Kidney tubule cell (primary cell): Measurements from ENCODE around the gene ZFAND3.

Experiments used
- DNase-seq: peaks from one replicate; pipeline ENCODE4 v3.0.0-alpha.2; 2018; ENCODE audit warnings: low spot score

ZFAND3 gene

GRCh38 chr6:37819177-37819801, at the start of gene ZFAND3:
Gene ZFAND3 (plus strand): TSS chr6:37819727. CDS start chr6:37819946, 219 bp downstream.
- peak; percentile 96 for DNase-seq

- DNase-seq = no peak
Observed at GRCh38 chr6:37774028-37774680, 45.4 kb upstream of the ZFAND3 start.

GRCh38 chr6:37776566-37776965, 43.0 kb upstream of the ZFAND3 start:
- DNase-seq = no peak

DNA sequence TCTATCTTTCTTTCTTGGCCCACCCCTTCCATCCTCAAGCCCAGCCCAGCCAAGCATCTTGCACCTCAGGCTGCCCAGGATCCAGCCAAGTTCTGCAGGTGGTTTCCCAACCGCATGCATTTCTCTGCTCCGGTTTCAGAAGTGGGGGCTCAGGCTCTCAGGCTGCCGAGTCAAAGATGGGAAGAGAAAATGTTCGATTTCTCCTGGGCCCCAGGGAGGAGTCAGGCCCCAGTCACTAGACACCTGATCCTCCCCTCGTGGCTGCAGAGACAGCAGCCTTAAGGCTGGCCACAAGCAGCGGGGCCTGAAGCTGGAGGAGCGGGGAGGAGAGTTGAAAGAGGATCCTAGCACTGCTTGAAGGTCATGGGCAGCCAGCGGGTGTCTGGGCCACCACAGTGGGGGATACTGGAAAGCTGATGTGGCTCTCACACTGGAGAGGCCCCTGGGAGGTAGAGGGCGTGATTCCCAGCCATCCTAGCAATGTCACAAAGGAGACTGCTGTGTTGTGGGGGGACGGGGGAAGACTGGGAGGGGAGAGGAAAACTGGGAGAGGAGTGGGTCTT, 42.2 kb upstream of the ZFAND3 start:
- no peak for DNase-seq

GRCh38 chr6:37779111-37779800, 40.3 kb upstream of the ZFAND3 start:
- DNase-seq = peak; percentile 67

- DNase-seq = no peak
Observed at GRCh38 chr6:37779902-37780628, 39.5 kb upstream of the ZFAND3 start.

DNA sequence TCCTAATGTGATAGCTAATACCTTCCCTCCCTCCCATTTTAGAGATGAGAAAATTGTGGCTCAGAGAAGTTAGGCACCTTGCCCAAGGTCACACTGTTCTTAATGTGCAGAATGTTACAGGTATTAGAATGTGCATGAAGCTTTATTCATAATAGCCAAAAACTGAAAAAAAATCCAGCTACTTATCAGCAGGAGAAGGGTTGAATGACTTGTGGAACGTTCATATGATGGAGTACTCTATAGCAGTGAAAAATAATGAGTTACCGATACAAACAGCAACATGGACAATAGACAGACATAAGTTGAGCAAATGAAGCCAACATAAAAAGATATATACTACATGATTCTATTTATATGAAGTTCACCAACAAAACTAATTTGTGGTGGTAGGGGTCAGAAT, 37.7 kb upstream of the ZFAND3 start:
- DNase-seq = no peak

- peak; percentile 45 for DNase-seq
Observed at GRCh38 chr6:37783025-37783855, 36.3 kb upstream of the ZFAND3 start.

DNA sequence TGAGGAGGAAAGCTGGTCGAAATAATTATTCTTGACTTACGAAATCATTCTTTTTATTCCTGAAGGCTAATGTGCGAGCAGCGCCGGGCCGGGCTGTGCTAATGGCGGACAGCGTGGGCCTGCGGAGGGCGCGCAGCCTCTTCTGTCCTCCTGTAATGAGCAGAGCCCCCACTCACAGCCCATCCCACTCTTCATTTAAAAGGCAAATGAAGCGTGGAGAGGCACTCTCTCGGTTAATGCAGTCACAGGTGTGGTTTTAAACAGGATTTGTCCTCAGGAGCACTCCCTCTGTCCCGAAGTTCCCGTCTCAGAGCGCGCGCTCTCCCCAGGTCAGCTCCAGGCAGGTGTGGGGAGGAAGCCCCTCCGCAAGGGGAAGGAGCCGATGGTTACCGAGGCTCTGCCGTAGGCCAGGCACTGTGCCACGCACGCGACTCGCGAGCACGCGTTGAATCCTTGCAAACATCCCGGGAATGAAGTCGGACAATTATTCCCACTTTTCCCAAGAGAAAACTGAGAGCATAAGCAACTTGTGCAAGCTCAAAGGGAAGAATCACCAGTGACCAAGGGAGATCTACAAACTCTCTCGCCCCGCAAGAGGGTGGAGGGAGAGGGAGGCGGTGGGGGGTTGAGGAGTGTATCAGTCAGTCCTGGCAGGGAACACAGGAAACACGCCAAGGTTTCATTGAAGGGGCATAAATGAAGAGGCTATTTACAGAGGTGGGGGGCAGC, 35.5 kb upstream of the ZFAND3 start:
- DNase-seq = peak; percentile 35

- DNase-seq = no peak
Observed at GRCh38 chr6:37784585-37784967, 35.0 kb upstream of the ZFAND3 start.

DNA sequence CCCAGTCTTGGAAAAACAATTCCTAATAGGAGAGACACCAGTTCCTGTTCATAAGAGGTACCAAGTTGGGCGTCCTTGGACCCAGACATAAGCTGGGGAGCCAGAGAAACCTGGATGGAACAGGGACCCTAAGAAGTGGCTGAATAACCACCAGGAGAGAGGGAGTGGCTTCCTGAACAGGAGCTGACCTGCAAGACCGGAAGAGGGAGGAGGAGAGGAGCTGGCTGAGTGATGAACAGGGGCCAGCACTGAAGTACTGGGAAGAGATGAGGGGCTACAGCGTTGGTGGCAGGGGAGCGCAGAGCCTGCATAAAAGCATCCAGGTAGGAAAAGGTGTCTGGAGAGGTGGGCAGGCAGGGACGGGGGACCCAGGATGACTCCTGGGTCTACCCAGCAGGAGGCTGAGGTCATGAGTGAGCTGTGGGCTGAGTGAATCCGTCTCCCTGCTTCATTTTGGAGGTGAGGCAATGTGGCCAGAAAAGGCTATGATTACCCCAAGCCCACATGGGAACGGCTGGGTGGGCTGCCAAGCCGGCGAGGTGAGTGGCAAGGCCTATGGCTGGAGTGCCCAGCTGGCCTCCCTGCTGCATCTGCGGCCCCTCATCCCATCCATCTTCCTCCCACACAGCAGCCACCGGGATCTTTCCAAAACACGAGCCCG, 34.4 kb upstream of the ZFAND3 start:
- DNase-seq = no peak

DNA sequence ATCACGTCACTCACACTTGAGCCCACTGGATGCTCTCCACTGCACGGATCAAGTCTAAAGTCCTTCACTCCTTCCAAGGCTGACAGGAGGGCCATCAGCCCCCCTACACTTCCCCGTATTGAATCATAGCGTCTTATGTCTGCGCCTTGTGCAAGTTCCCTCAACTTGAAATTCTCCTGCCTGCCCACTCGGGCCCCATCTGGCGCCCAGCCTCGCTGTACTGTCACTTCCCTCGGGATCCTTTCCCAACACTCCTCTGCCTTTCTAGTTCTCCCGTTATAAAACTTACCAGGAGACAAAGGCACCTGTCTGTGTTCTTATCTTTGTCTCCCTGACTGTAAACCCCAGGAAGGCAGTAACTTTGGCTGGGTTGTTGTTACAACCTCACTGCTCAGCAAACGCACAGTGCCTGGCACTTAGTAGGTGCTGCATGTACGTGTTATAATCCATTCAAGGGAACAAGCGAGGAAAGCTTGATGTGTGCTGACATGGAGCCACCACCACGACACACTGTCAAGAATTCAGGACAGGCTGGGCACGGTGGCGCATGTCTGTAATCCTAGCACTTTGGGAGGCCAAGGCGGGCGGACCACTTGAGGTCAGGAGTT, 33.8 kb upstream of the ZFAND3 start:
- no peak for DNase-seq

DNA sequence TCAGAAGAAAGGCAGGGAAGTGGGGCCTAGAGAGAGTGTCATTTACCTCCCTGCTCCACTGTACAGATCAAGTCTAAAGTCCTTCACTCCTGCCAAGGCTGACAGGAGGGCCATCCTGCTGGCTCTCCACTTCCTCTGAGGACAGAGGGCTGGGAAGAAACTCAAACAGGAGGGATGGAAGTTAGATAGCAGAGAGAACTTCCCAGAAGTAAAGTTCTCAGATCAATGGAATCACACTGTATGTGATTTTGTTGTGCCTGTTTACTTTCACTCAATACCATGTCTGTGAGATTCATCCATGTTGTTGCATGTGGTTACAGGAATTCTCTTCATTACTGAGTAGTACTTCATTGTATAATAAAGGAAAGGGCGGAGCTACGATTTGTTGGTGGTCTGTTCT, 32.3 kb upstream of the ZFAND3 start:
- DNase-seq = no peak

DNA sequence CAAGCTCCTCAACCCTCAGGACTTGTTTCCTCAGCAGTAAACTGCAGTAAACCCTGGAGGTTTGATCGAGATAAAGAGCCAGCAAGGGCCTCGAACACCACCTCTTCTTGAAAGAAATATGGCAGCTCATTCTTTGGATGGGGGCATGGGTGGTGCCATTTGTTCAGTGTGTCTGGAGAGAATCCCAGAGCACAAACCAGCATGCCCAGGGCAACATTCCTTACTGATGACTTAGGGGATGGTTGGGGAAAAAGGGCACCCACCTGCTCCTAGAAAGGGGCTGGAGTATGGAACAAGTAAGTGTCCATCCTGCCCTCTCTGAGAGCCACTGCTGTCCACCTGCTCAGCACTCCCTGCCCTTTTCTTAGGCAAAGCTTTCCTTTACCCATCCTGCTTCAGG, 31.3 kb upstream of the ZFAND3 start:
- DNase-seq = peak; percentile 64

GRCh38 chr6:37791156-37791919, 28.2 kb upstream of the ZFAND3 start:
- DNase-seq = peak; percentile 98

DNA sequence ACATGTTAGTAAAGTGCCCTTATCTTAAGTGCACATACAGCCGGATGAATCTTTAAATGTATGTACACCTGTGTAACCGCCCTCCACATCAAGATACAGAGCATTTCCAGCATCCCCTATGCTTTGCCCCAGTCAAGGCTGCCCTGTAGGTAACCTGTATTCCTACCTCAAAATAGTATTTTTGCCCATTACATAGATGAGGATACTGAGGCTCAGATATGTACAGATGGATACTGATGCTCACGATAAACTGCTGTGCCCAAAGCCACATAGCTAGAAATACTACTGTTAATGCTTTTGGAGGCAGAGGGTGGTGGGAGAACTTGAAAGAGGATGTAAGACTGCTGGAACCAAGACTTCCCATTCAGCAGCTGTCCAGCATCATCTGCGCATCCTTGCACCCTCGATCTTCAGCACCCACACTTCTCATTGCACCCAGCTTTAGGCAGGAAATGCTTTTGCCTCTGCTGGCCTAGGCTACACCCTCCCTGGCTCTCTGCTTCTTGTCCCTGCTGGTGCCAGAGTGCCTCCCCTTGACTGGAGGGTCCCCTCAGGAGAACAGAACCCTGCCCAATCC, 27.0 kb upstream of the ZFAND3 start:
- DNase-seq = no peak

- no peak for DNase-seq
Observed at GRCh38 chr6:37793067-37793466, 26.5 kb upstream of the ZFAND3 start.

- DNase-seq = peak; percentile 68
Observed at GRCh38 chr6:37794825-37795224, 24.7 kb upstream of the ZFAND3 start.
